GM10266 (cell line): ENCODE measurements around the gene JUN.

Experiments used
- DNase-seq: peaks from one replicate; pipeline ENCODE4 v3.0.0; 2012; ENCODE audit errors: extremely low spot score
- TF ChIP-seq, protein P1 (sequence below): IDR thresholded peaks from 2 replicates; pipeline ENCODE4 v1.5.1; 2012; ENCODE audit warnings: mild to moderate bottlenecking, low read depth; ENCODE audit not compliant: control insufficient read depth, insufficient read depth; ENCODE audit errors: missing control alignments

The JUN gene

DNA sequence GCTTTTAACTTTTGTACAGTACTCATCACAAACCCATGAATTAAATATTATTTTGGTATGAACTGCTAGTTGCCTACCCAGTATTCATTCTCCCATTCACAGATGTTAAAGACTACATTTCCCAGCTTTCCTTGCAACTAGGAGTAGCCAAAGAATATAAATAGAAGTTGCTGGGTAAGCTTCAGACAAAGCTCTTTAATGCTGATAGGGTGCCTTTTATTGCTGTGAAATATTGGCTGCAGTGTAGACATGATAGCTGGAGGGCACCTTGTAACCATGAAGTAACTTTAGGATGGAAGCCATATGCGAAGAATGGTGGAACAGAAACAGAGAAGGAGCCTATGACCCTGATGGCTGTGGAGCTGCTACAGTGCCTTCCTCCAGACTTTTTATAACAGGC, 16.7 kb downstream of the JUN start:
- TF ChIP-seq, protein P1, sequence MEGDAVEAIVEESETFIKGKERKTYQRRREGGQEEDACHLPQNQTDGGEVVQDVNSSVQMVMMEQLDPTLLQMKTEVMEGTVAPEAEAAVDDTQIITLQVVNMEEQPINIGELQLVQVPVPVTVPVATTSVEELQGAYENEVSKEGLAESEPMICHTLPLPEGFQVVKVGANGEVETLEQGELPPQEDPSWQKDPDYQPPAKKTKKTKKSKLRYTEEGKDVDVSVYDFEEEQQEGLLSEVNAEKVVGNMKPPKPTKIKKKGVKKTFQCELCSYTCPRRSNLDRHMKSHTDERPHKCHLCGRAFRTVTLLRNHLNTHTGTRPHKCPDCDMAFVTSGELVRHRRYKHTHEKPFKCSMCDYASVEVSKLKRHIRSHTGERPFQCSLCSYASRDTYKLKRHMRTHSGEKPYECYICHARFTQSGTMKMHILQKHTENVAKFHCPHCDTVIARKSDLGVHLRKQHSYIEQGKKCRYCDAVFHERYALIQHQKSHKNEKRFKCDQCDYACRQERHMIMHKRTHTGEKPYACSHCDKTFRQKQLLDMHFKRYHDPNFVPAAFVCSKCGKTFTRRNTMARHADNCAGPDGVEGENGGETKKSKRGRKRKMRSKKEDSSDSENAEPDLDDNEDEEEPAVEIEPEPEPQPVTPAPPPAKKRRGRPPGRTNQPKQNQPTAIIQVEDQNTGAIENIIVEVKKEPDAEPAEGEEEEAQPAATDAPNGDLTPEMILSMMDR: no peak
- no peak for DNase-seq

DNA sequence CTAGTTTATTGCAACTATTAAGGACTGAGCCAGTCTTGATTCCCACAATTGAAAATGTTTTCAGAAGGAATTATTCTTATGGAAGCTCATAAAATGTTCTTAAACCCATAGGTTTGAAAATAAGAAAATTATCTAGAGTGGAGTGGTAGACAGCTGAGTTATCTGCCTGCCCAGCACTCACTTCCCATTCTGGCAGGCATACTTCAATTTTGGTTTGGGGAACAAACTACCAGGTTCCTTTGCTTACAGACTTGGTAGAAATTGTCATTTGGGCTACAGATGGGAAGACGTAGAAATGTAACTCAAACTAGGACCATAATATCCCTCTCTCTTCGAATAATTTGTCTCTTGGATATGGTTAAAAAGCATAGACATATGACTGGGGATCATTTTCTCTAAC, 18.4 kb downstream of the JUN start:
- DNase-seq: no peak
- TF ChIP-seq, protein P1: no peak

DNA sequence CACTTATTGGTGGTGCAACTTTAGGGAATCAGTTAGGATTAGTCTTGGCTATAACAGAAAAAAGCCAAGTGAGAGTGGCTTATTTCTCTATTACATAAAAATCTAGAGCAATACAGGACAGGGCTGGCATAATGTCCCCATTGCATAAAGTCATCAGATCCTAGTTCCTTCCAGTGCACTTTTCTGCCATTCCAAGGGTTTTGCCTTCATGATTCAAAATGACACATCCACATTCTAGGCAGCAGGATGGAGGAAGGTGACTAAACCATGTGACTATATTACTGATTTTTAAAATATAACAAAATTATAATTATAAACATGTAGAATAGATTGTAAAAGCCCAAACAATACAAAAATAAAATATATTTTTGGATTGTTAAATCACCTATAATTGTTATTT, 18.8 kb downstream of the JUN start:
- DNase-seq: no peak

DNA sequence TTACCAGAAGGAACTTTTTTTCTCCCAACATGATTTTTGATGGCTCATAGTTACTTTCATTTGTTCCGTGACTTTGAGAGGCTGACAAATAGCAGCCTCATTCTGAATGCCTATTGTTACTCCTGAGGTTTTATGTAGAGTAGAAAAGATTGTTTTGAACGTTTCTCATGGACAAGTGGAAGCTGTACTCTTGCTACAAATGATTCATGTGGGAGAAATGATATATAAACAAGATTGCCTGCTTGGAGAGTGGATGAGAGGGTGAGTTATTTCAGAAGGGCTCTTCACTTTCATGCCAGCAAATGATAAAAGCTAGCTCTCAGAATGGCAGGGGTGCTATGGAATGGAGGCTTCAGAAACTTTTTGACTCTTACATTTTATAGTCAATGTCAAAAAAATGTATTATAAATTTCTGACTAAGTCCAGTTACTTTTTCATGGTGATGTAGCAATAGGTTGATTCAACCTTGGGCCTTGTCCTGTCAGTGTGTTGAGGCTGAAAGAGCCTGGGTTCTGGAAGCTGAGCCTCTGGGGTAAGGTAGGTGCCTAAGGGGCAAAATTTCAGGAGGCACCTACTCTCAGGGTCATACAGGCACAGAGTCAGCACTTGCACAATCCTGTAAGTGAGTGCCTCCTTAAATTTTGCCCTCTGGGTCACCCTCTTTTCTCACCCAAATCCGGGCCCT, 19.4 kb downstream of the JUN start:
- TF ChIP-seq, protein P1: no peak
- no peak for DNase-seq

More for the DNA sequence above, 18.8 kb downstream of the JUN start:
- TF ChIP-seq, protein P1: no peak

DNA sequence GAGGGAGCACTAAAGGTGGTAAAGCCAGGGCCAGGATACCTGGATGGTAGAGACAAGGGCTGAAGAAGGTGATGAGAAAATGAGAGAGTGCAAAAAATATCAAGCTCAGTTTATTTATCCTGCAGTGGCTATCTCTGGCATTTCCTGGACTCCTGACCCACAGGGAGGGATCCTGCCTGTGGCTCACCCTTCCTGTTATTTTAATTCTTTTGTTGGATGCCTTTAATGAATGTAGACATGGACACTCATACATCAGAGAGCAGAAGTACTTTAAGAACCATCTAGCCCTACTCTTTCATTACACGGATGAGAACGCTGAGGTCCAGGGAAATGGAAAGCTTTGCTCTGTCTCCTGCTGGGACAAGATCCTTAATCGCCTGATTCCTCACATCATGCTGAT, 20.6 kb downstream of the JUN start:
- no peak for DNase-seq
- TF ChIP-seq, protein P1: no peak

DNA sequence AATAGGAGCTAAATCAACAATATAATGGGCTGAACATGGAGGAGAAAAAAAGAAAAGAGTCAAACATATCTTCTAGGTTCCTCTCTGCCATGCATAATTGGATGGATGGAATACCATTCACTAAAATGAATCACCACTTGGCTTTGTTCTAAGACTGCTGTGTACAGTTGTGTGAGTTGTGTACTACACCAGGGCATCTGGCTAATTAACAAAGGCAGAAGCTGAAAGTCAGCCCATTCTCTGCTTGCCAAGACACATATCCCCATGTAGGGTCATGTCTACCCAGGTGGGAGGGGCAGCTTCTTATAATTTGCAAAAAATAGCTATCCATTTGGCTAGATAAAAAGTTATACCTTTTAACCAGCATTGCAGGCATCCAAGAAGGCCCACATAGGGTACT, 21.0 kb downstream of the JUN start:
- TF ChIP-seq, protein P1: no peak
- DNase-seq: no peak

DNA sequence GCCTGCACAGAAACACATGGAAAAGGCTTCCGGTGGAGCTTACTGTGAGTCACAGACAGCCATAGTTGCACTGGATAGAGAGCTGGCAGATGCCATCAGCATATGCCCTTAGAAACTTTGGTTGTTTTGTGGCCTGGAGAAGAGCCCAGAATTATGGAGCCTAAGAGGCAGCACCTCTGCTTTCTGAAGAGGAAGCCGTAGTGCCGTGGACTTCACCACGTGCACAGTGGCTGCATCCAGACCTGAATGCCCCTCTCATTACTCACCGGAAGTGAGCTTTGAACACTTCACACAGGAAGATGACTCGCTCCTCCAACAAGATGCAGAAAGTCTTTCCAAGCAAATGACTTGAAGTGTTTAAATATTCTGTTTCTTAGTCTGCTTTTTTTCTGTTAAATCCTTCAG, 28.4 kb downstream of the JUN start:
- no peak for DNase-seq
- TF ChIP-seq, protein P1: no peak
